IMR-90 (cell line): ENCODE measurements around the gene MCF2L2. TPM values are rescaled to one million over a fixed set of nuclear protein-coding genes. Genes with fewer than 3 reads are reported as not detected.

Experiments
- ATAC-seq: fragments of 200-7000 bp; cut with Tn5 transposase; 2 replicates; pipeline ENCODE4 v1.9.1; 2020; ENCODE audit warnings: low read depth, mild to moderate bottlenecking, moderate library complexity
- BruUV-seq: library from RNA; stranded (reverse); fragments of 400-500 nt; replicated peaks from 2 replicates; lab custom pipeline; 2021; lab: Mats Ljungman, UMichigan
- CTCF ChIA-PET: fragments of 300-600 bp; formaldehyde crosslinking; extraction: SDS; loops from one replicate; lab custom pipeline; 2021; ENCODE audit warnings: antibody characterized with exemption; lab: Yijun Ruan, JAX
- POLR2A ChIA-PET: fragments of 300-600 bp; sonication (Branson Sonifier 250); formaldehyde crosslinking; loops from one replicate; lab custom pipeline; 2022; ENCODE audit warnings: antibody characterized with exemption; ENCODE audit not compliant: unreplicated experiment; lab: Charles Lee
- DNase-seq: peaks from one replicate; pipeline ENCODE4 v3.0.0; 2013
- H2AFZ ChIP-seq: replicated peaks from 2 replicates; pipeline ENCODE3; 2013; ENCODE audit warnings: low read length, mild to moderate bottlenecking; ENCODE audit not compliant: poor library complexity
- H2AK5ac ChIP-seq: 2 replicates; pipeline ENCODE4 v1.6.1; 2013; ENCODE audit warnings: low read depth, low read length, inconsistent platforms
- H2AK9ac ChIP-seq: replicated peaks from 2 replicates; pipeline ENCODE3; 2013; ENCODE audit warnings: mild to moderate bottlenecking, low read depth, low read length, moderate library complexity; ENCODE audit not compliant: poor library complexity
- H2BK120ac ChIP-seq: 2 replicates; pipeline ENCODE4 v1.6.1; 2013; ENCODE audit warnings: low read depth, low read length, inconsistent platforms
- H2BK15ac ChIP-seq: 3 replicates; pipeline ENCODE4 v1.6.1; 2013; ENCODE audit warnings: low read depth, low read length, inconsistent platforms
- H2BK20ac ChIP-seq: 2 replicates; pipeline ENCODE4 v1.6.1; 2013; ENCODE audit warnings: low read depth, mild to moderate bottlenecking, inconsistent platforms, low read length, moderate library complexity
- H2BK5ac ChIP-seq: 2 replicates; pipeline ENCODE4 v1.6.1; 2013; ENCODE audit warnings: mild to moderate bottlenecking, low read depth, low read length, inconsistent platforms; ENCODE audit not compliant: poor library complexity, severe bottlenecking
- H3K14ac ChIP-seq: replicated peaks from 2 replicates; pipeline ENCODE4 v1.6.1; 2013; ENCODE audit warnings: low read depth, low read length, inconsistent platforms
- H3K18ac ChIP-seq: 2 replicates; pipeline ENCODE4 v1.6.1; 2013; ENCODE audit warnings: low read depth, low read length, control low read depth
- H3K23ac ChIP-seq: 2 replicates; pipeline ENCODE4 v1.6.1; 2013; ENCODE audit warnings: low read depth, low read length, inconsistent platforms
- H3K27ac ChIP-seq: 2 replicates; pipeline ENCODE4 v1.5.1; 2013; ENCODE audit warnings: mild to moderate bottlenecking, control low read depth, low read length; ENCODE audit not compliant: insufficient read depth
- H3K27me3 ChIP-seq: 2 replicates; pipeline ENCODE4 v1.6.1; 2013; ENCODE audit warnings: low read length; ENCODE audit not compliant: control insufficient read depth, insufficient read depth
- H3K36me3 ChIP-seq: 2 replicates; pipeline ENCODE4 v1.6.1; 2013; ENCODE audit warnings: low read length, mixed read lengths; ENCODE audit not compliant: control insufficient read depth, insufficient read depth
- H3K4ac ChIP-seq: 2 replicates; pipeline ENCODE4 v1.6.1; 2013; ENCODE audit warnings: low read depth, low read length, inconsistent platforms
- H3K4me1 ChIP-seq: 2 replicates; pipeline ENCODE4 v1.6.1; 2013; ENCODE audit warnings: low read length, mixed read lengths; ENCODE audit not compliant: control insufficient read depth, insufficient read depth
- H3K4me2 ChIP-seq: 2 replicates; pipeline ENCODE4 v1.6.1; 2013; ENCODE audit warnings: low read depth, mild to moderate bottlenecking, control low read depth, low read length, moderate library complexity
- H3K4me3 ChIP-seq: 2 replicates; pipeline ENCODE4 v1.5.1; 2013; ENCODE audit warnings: low read depth, mild to moderate bottlenecking, control low read depth, low read length, moderate library complexity; ENCODE audit not compliant: insufficient read depth
- H3K56ac ChIP-seq: 2 replicates; pipeline ENCODE4 v1.6.1; 2013; ENCODE audit warnings: low read length, inconsistent platforms; ENCODE audit not compliant: insufficient read depth; ENCODE audit errors: extremely low read depth
- H3K79me1 ChIP-seq, 2 experiments: 2 replicates each; pipeline ENCODE4 v1.6.1; 2013; ENCODE audit warnings: low read length in 2 of 2, inconsistent platforms in 1 of 2, low read depth in 1 of 2
- H3K9ac ChIP-seq: 2 replicates; pipeline ENCODE4 v1.6.1; 2013; ENCODE audit warnings: low read depth, low read length, control low read depth
- H3K9me1 ChIP-seq: 2 replicates; pipeline ENCODE4 v1.6.1; 2013; ENCODE audit warnings: low read length, inconsistent platforms; ENCODE audit not compliant: insufficient read depth
- H3K9me3 ChIP-seq: 2 replicates; pipeline ENCODE4 v1.6.1; 2013; ENCODE audit warnings: low read length; ENCODE audit not compliant: control insufficient read depth, insufficient read depth
- H4K20me1 ChIP-seq: 2 replicates; pipeline ENCODE4 v1.6.1; 2013; ENCODE audit warnings: low read length, inconsistent platforms; ENCODE audit not compliant: insufficient read depth
- H4K5ac ChIP-seq: 2 replicates; pipeline ENCODE4 v1.6.1; 2013; ENCODE audit warnings: mild to moderate bottlenecking, low read depth, low read length, control low read depth
- H4K8ac ChIP-seq, 2 experiments: 2 replicates each; pipeline ENCODE4 v1.6.1; 2013; ENCODE audit warnings: low read depth in 2 of 2, low read length in 2 of 2, control low read depth in 1 of 2, inconsistent platforms in 1 of 2
- H4K91ac ChIP-seq: 2 replicates; pipeline ENCODE4 v1.6.1; 2013; ENCODE audit warnings: low read depth, low read length, inconsistent platforms; ENCODE audit not compliant: insufficient read depth
- WGBS, 2 experiments: methylation state at CpG; one replicate each; pipeline versions ENCODE4 v1.1.5 to v1.1.7; 2013; ENCODE audit warnings: missing lambda C conversion rate in 2 of 2; ENCODE audit not compliant: insufficient read length in 1 of 2; ENCODE audit errors: extremely low coverage in 2 of 2; 5-methylcytosine and 5-hydroxymethylcytosine counted together
- dilution Hi-C: fragments of 300-500 bp; cut with HindIII; formaldehyde crosslinking; loops from one replicate; pipeline ENCODE4 v1.14.3; 2018; ENCODE audit warnings: low sequenced_read_pairs; ENCODE audit not compliant: unreplicated experiment
- in situ Hi-C: fragments of 300-500 bp; cut with MboI; formaldehyde crosslinking; loops from 3 replicates; pipeline ENCODE4 v1.14.3; 2019; ENCODE audit warnings: low sequenced_read_pairs, inconsistent platforms, mixed read lengths
- intact Hi-C: fragments of 100-400 bp; cut with micrococcal nuclease; formaldehyde crosslinking; loops from 2 replicates; pipeline ENCODE4 v1.10.0; 2022
- polyA plus RNA-seq, 3 experiments: library from polyadenylated mRNA; depleted of rRNA; stranded (reverse); fragments of >200 nt; gene quantifications; 2 replicates each; pipeline ENCODE4 v1.2.3, GENCODE V29; 2012; ENCODE audit warnings: low replicate concordance in 1 of 3
- total RNA-seq: library from RNA; depleted of rRNA; stranded (reverse); fragments of >200 nt; gene quantifications from 2 replicates; pipeline ENCODE4 v1.2.3, GENCODE V29; 2012
- TF ChIP-seq, protein P1 (sequence below): fragments of 150-350 bp; IDR thresholded peaks from 2 replicates; pipeline ENCODE4 v1.6.1; 2016; ENCODE audit warnings: low read depth, mild to moderate bottlenecking, low read length, moderate library complexity, borderline replicate concordance

MCF2L2 gene
- total and polyA plus RNA-seq, 2 of the 4 experiments (the other 2 are of a cell fraction): under 0.01 TPM; not detected in 1

DNA sequence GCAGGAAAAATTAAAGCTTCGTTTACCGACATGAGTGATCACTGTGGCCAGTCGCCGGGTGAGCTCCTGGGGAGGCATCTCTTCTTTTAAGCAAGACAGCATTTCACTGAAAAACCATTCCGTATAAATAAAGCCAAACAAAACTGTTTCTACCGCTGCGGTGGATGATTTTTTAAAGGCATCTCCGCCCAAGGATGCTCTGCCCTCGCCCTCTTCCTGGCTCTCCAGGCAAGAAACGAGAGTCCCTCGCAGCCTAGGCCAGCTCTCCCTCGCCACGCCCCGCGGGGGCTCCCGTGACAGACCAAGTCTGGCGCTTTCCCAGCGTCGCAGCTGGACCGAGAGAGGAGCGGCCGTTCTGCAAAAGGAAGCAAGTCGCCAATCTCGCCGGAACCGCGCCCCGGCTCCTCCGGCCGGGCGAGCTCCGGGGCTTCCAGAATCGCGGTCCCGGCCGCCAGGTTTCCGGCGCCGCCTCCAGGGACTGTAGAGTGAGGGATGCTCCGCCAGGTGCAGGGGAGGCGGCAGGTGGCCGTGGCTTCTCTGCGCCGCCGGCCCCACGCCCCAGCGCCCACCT lies 458 bp downstream of the MCF2L2 start:
- Histone ChIP-seq H3K23ac (no peak overlapping the region), H3K56ac (no peak overlapping the region), H3K9me3 (no peaks in the 10 kb centered on the region), H3K27me3 (peaks cover 65% of the 10 kb centered on the region), H3K9me1 (no peaks in the 10 kb centered on the region), H3K14ac (no peak overlapping the region), H4K8ac (no peak overlapping the region), H3K4me1 (no peaks in the 10 kb centered on the region), H3K36me3 (no peaks in the 10 kb centered on the region), H4K5ac (no peak overlapping the region), H3K79me1 (no peaks in the 10 kb centered on the region), H2BK120ac (no peak overlapping the region), H2AK9ac (peak overlapping the region; percentile 31), H3K27ac (no peak overlapping the region), H2AFZ (peak overlapping the region; percentile 86), H2BK15ac (no peak overlapping the region), H3K4me2 (peak overlapping the region; percentile 69), H3K4ac (no peak overlapping the region), H4K20me1 (no peaks in the 10 kb centered on the region), H2BK5ac (no peak overlapping the region), H3K9ac (no peak overlapping the region), H2BK20ac (no peak overlapping the region), H3K18ac (no peak overlapping the region), H4K91ac (no peak overlapping the region), H3K4me3 (peak overlapping the region; percentile 54), H2AK5ac (no peak overlapping the region)
- no TSS peak for BruUV-seq
- dilution Hi-C loops: no loop called here
- CTCF ChIA-PET: no interaction called here
- WGBS, 2 experiments: 1% methylated on average over 23 of the region's 47 CpGs; no CpG with 5 or more reads in 1 of the 2 experiments
- ATAC-seq: peak; percentile 65
- intact Hi-C loops: no loop called here
- DNase-seq: peak; percentile 15
- TF ChIP-seq, protein P1, sequence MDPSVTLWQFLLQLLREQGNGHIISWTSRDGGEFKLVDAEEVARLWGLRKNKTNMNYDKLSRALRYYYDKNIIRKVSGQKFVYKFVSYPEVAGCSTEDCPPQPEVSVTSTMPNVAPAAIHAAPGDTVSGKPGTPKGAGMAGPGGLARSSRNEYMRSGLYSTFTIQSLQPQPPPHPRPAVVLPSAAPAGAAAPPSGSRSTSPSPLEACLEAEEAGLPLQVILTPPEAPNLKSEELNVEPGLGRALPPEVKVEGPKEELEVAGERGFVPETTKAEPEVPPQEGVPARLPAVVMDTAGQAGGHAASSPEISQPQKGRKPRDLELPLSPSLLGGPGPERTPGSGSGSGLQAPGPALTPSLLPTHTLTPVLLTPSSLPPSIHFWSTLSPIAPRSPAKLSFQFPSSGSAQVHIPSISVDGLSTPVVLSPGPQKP: no peak
- in situ Hi-C loops: no loop called here
- POLR2A ChIA-PET: no interaction called here
